H9 (cell line): Measurements from ENCODE around the gene MACC1. TPM values are rescaled to one million over a fixed set of nuclear protein-coding genes. Genes with fewer than 3 reads are reported as not detected.

ENCODE experiments used
- DNase-seq: peaks from one replicate; pipeline ENCODE4 v3.0.0-alpha.2; 2017
- H2AFZ ChIP-seq: one replicate; pipeline ENCODE4 v1.6.1; 2013; ENCODE audit warnings: mild to moderate bottlenecking, low read length, control low read depth, moderate library complexity
- H2AK5ac ChIP-seq: 2 replicates; pipeline ENCODE4 v1.6.1; 2013; ENCODE audit warnings: low read length, control low read depth, mixed read lengths; ENCODE audit not compliant: insufficient read length
- H2BK120ac ChIP-seq: one replicate; pipeline ENCODE4 v1.6.1; 2013; ENCODE audit warnings: low read depth, mild to moderate bottlenecking, low read length, control low read depth, inconsistent platforms; ENCODE audit not compliant: poor library complexity, severe bottlenecking
- H2BK12ac ChIP-seq: 2 replicates; pipeline ENCODE4 v1.6.1; 2013; ENCODE audit warnings: low read length, control low read depth, mixed read lengths, low read depth; ENCODE audit not compliant: insufficient read length
- H2BK15ac ChIP-seq: 2 replicates; pipeline ENCODE4 v1.6.1; 2013; ENCODE audit warnings: low read depth, low read length, control low read depth
- H2BK20ac ChIP-seq: one replicate; pipeline ENCODE4 v1.6.1; 2013; ENCODE audit warnings: low read depth, mild to moderate bottlenecking, low read length, control low read depth, inconsistent platforms; ENCODE audit not compliant: poor library complexity, severe bottlenecking
- H2BK5ac ChIP-seq: 2 replicates; pipeline ENCODE4 v1.6.1; 2013; ENCODE audit warnings: low read length, control low read depth, mixed read lengths; ENCODE audit not compliant: insufficient read length
- H3K14ac ChIP-seq: 2 replicates; pipeline ENCODE4 v1.6.1; 2013; ENCODE audit warnings: low read length, control low read depth; ENCODE audit not compliant: insufficient read depth
- H3K18ac ChIP-seq: 2 replicates; pipeline ENCODE4 v1.6.1; 2013; ENCODE audit warnings: low read depth, mild to moderate bottlenecking, mixed read lengths, low read length, control low read depth; ENCODE audit not compliant: insufficient read length
- H3K23ac ChIP-seq: 2 replicates; pipeline ENCODE4 v1.6.1; 2013; ENCODE audit warnings: low read length, control low read depth, mixed read lengths, low read depth; ENCODE audit not compliant: insufficient read length
- H3K23me2 ChIP-seq: 2 replicates; pipeline ENCODE4 v1.6.1; 2013; ENCODE audit warnings: low read depth, mild to moderate bottlenecking, mixed read lengths, low read length, control low read depth; ENCODE audit not compliant: insufficient read length, poor library complexity, severe bottlenecking
- H3K27ac ChIP-seq: 2 replicates; pipeline ENCODE4 v1.5.1; 2013; ENCODE audit warnings: low read length, control low read depth, mixed read lengths, low read depth; ENCODE audit not compliant: insufficient read length
- H3K27me3 ChIP-seq: 2 replicates; pipeline ENCODE4 v1.6.1; 2013; ENCODE audit warnings: low read length, control low read depth, inconsistent platforms; ENCODE audit not compliant: insufficient read depth
- H3K4ac ChIP-seq: 2 replicates; pipeline ENCODE4 v1.6.1; 2013; ENCODE audit warnings: low read depth, mild to moderate bottlenecking, control low read depth, inconsistent platforms, low read length, moderate library complexity
- H3K4me1 ChIP-seq: 2 replicates; pipeline ENCODE4 v1.6.1; 2013; ENCODE audit warnings: low read length, control low read depth, inconsistent platforms; ENCODE audit not compliant: insufficient read depth
- H3K4me2 ChIP-seq: 2 replicates; pipeline ENCODE4 v1.6.1; 2013; ENCODE audit warnings: low read length, control low read depth, mixed read lengths; ENCODE audit not compliant: insufficient read length, insufficient read depth
- H3K56ac ChIP-seq: 2 replicates; pipeline ENCODE4 v1.6.1; 2013; ENCODE audit warnings: low read depth, mild to moderate bottlenecking, mixed read lengths, low read length, control low read depth; ENCODE audit not compliant: insufficient read length
- H3K79me1 ChIP-seq: 2 replicates; pipeline ENCODE4 v1.6.1; 2013; ENCODE audit warnings: low read depth, mild to moderate bottlenecking, moderate library complexity, low read length, control low read depth, inconsistent platforms; ENCODE audit not compliant: insufficient read depth, poor library complexity, severe bottlenecking
- H3K79me2 ChIP-seq: 2 replicates; pipeline ENCODE4 v1.6.1; 2013; ENCODE audit warnings: low read length, control low read depth, inconsistent platforms; ENCODE audit not compliant: insufficient read depth
- H3K9ac ChIP-seq: 2 replicates; pipeline ENCODE4 v1.6.1; 2013; ENCODE audit warnings: low read length, control low read depth, mixed read lengths; ENCODE audit not compliant: insufficient read length; ENCODE audit errors: extremely low read depth
- H3K9me3 ChIP-seq: one replicate; pipeline ENCODE4 v1.6.1; 2013; ENCODE audit warnings: low read depth, low read length, inconsistent platforms; ENCODE audit not compliant: control insufficient read depth
- H3T11ph ChIP-seq: one replicate; pipeline ENCODE4 v1.6.1; 2013; ENCODE audit warnings: mild to moderate bottlenecking, low read length, control low read depth, inconsistent platforms
- H4K20me1 ChIP-seq: one replicate; pipeline ENCODE4 v1.6.1; 2013; ENCODE audit not compliant: control insufficient read depth, insufficient read length, insufficient read depth
- H4K5ac ChIP-seq: 2 replicates; pipeline ENCODE4 v1.6.1; 2013; ENCODE audit warnings: low read depth, mild to moderate bottlenecking, mixed read lengths, low read length, control low read depth; ENCODE audit not compliant: insufficient read length
- H4K8ac ChIP-seq: replicated peaks from 2 replicates; pipeline ENCODE4 v1.6.1; 2013; ENCODE audit warnings: low read length, control low read depth, mixed read lengths, low read depth; ENCODE audit not compliant: insufficient read length
- H4K91ac ChIP-seq: 2 replicates; pipeline ENCODE4 v1.6.1; 2013; ENCODE audit warnings: low read depth, mild to moderate bottlenecking, moderate library complexity, mixed read lengths, low read length, control low read depth; ENCODE audit not compliant: insufficient read length
- H3K27ac Mint-ChIP-seq, 3 experiments: 2 replicates in 2 of 3; 3 replicates in 1 of 3; pipeline ENCODE4 v1.8.0; 2020 to 2021; ENCODE audit warnings: mixed read lengths in 3 of 3, mild to moderate bottlenecking in 1 of 3, moderate library complexity in 1 of 3
- H3K27me3 Mint-ChIP-seq: 2 replicates; pipeline ENCODE4 v1.8.0; 2021; ENCODE audit warnings: low read depth, mild to moderate bottlenecking, moderate library complexity, mixed read lengths
- H3K36me3 Mint-ChIP-seq, 3 experiments: 2 replicates in 2 of 3; 3 replicates in 1 of 3; pipeline ENCODE4 v1.8.0; 2020 to 2021; ENCODE audit warnings: low read depth in 3 of 3, mixed read lengths in 3 of 3; ENCODE audit not compliant: insufficient read depth in 1 of 3
- H3K4me1 Mint-ChIP-seq, 2 experiments: 2 replicates each; pipeline ENCODE4 v1.8.0; 2020; ENCODE audit warnings: mixed read lengths in 2 of 2
- H3K4me3 Mint-ChIP-seq, 2 experiments: 2 replicates in 1 of 2; 3 replicates in 1 of 2; pipeline ENCODE4 v1.8.0; 2020 to 2021; ENCODE audit warnings: mild to moderate bottlenecking in 2 of 2, mixed read lengths in 2 of 2, moderate library complexity in 1 of 2
- H3K9me3 Mint-ChIP-seq, 2 experiments: 2 replicates in 1 of 2; 3 replicates in 1 of 2; pipeline ENCODE4 v1.8.0; 2020; ENCODE audit warnings: mild to moderate bottlenecking in 2 of 2, mixed read lengths in 2 of 2, moderate library complexity in 1 of 2
- WGBS: extraction: QIAGEN DNeasy Blood & Tissue Kit; methylation state at CpG from one replicate; pipeline ENCODE4 v1.1.7; 2013; ENCODE audit warnings: missing lambda C conversion rate, low lambda C conversion rate, mixed read lengths; ENCODE audit not compliant: insufficient read length; ENCODE audit errors: extremely low coverage; 5-methylcytosine and 5-hydroxymethylcytosine counted together
- total RNA-seq: library from RNA; stranded (reverse); gene quantifications from 2 replicates; pipeline ENCODE4 v1.2.1, GENCODE V29; 2021
- TF ChIP-seq, protein P1 (sequence below): fragments of 200-600 bp; sonication (generic); conservative IDR thresholded peaks from 3 replicates; pipeline ENCODE4 v1.8.0; 2021; ENCODE audit warnings: antibody characterized with exemption, mild to moderate bottlenecking

MACC1 gene
- total RNA-seq, 1 experiment from 2014 or later, result 11.0 TPM

DNA sequence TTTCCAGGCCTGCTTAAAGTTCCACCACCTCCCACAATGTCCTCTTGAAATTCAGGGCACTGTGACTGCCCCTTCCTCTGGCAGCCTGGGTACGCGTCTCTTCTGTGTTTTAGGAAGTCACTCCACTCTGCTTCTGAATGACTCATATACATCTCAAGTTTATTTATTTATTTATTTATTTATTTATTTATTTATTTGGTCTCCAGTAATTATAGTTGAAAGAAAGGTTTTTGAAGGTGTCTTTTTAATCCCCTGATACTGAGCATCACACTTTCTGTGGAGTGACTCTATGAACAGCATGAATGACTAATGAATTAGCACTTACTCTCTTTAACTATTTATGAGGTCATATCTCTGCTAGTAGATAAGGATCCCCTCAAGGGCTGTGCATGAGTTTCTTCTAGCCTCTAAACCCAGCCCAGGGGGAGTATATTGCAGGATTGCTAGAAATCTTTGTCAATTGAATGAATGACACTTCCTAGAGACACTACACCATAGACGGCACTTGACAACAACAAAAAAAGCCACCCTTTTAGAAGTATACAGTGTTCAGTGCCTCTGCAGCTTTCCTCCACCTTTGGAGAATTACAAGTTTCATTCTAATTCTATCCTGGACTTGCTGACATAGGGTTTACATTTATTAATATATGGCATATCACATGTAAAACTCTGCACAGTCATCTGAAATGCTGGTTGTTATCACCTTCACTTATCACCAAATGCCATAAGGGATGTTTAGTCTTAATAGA, 2.1 kb downstream of the MACC1 start:
- Histone ChIP-seq H3T11ph (no peak overlapping the region), H3K14ac (no peak overlapping the region), H2AK5ac (no peak overlapping the region), H2BK15ac (no peak overlapping the region), H3K9ac (no peak overlapping the region), H2AFZ (no peak overlapping the region), H2BK20ac (no peak overlapping the region), H2BK12ac (no peak overlapping the region), H2BK120ac (no peak overlapping the region), H3K79me2 (no peaks in the 10 kb centered on the region), H3K18ac (no peak overlapping the region), H4K91ac (no peak overlapping the region), H4K20me1 (no peaks in the 10 kb centered on the region), H4K8ac (no peak overlapping the region), H3K27ac (no peak overlapping the region), H3K23me2 (no peaks in the 10 kb centered on the region), H4K5ac (no peak overlapping the region), H3K4me2 (no peak overlapping the region), H3K9me3 (no peaks in the 10 kb centered on the region), H2BK5ac (no peak overlapping the region), H3K79me1 (no peaks in the 10 kb centered on the region), H3K27me3 (no peaks in the 10 kb centered on the region), H3K56ac (no peak overlapping the region), H3K4ac (no peak overlapping the region), H3K4me1 (peaks cover 8% of the 10 kb centered on the region; the same call in 1 of the 2 replicates), H3K23ac (no peak overlapping the region)
- H3K9me3 Mint-ChIP-seq, result peaks cover 5 to 10% of the 10 kb centered on the region in 2 experiments
- H3K27me3 Mint-ChIP-seq, result no peaks in the 10 kb centered on the region
- H3K27ac Mint-ChIP-seq, result no peak overlapping the region; a peak in 1 of 7 replicates
- H3K4me1 Mint-ChIP-seq, result peaks cover 33 to 36% of the 10 kb centered on the region in 2 experiments
- DNase-seq, result no peak
- WGBS, result no CpG with 5 or more reads among the region's 3 CpGs
- peaks cover 4 to 16% (median 10%) of the 10 kb centered on the region in 3 experiments for H3K36me3 Mint-ChIP-seq
- H3K4me3 Mint-ChIP-seq, result no peak overlapping the region
- TF ChIP-seq, protein P1, sequence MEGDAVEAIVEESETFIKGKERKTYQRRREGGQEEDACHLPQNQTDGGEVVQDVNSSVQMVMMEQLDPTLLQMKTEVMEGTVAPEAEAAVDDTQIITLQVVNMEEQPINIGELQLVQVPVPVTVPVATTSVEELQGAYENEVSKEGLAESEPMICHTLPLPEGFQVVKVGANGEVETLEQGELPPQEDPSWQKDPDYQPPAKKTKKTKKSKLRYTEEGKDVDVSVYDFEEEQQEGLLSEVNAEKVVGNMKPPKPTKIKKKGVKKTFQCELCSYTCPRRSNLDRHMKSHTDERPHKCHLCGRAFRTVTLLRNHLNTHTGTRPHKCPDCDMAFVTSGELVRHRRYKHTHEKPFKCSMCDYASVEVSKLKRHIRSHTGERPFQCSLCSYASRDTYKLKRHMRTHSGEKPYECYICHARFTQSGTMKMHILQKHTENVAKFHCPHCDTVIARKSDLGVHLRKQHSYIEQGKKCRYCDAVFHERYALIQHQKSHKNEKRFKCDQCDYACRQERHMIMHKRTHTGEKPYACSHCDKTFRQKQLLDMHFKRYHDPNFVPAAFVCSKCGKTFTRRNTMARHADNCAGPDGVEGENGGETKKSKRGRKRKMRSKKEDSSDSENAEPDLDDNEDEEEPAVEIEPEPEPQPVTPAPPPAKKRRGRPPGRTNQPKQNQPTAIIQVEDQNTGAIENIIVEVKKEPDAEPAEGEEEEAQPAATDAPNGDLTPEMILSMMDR, result no peak
